ENCODE results near the gene TMUB1.

Gene TMUB1

GRCh38 chr7:151075662-151075971 is 7.7 kb downstream of the TMUB1 start:
- TF ChIP-seq EZH2phosphoT487 (conservative IDR thresholded peaks at IDR 0.05; ENCODE audit: low read length), result no peak
- TF ChIP-seq, protein P1, sequence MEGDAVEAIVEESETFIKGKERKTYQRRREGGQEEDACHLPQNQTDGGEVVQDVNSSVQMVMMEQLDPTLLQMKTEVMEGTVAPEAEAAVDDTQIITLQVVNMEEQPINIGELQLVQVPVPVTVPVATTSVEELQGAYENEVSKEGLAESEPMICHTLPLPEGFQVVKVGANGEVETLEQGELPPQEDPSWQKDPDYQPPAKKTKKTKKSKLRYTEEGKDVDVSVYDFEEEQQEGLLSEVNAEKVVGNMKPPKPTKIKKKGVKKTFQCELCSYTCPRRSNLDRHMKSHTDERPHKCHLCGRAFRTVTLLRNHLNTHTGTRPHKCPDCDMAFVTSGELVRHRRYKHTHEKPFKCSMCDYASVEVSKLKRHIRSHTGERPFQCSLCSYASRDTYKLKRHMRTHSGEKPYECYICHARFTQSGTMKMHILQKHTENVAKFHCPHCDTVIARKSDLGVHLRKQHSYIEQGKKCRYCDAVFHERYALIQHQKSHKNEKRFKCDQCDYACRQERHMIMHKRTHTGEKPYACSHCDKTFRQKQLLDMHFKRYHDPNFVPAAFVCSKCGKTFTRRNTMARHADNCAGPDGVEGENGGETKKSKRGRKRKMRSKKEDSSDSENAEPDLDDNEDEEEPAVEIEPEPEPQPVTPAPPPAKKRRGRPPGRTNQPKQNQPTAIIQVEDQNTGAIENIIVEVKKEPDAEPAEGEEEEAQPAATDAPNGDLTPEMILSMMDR (IDR thresholded peaks at IDR 0.05; ENCODE audit: insufficient read depth, low read length, poor library complexity, severe bottlenecking), result no peak
- no peak overlapping the region for H3K27ac ChIP-seq (ENCODE audit: low read depth, low read length)
- no peaks in the 10 kb centered on the region for H3K9me2 ChIP-seq (replicated peaks; ENCODE audit: insufficient read depth, low read length)
- no peak overlapping the region for H3K4me2 ChIP-seq (ENCODE audit: low read depth, low read length, poor library complexity, severe bottlenecking)
- H3K9ac ChIP-seq (ENCODE audit: low read length), result no peak overlapping the region
- peaks cover 15% of the 10 kb centered on the region; the same call in 1 of the 2 replicates for H3K79me2 ChIP-seq (ENCODE audit: insufficient read depth, low read length)
- no peaks in the 10 kb centered on the region for H3K9me3 ChIP-seq (ENCODE audit: insufficient read depth, low read length)
- H3K4me3 ChIP-seq (ENCODE audit: insufficient read depth, low read length, poor library complexity, severe bottlenecking), result no peak overlapping the region
- H3K27me3 ChIP-seq (ENCODE audit: low read length), result no peaks in the 10 kb centered on the region
- H3K36me3 ChIP-seq (ENCODE audit: low read length), result no peaks in the 10 kb centered on the region
- H3F3A ChIP-seq (ENCODE audit: insufficient read depth), result peaks cover 10% of the 10 kb centered on the region; the same call in 1 of the 2 replicates
- no peaks in the 10 kb centered on the region for H4K20me1 ChIP-seq (ENCODE audit: low read depth, low read length)
- H2AFZ ChIP-seq (ENCODE audit: low read depth, low read length, severe bottlenecking), result no peak overlapping the region

GRCh38 chr7:151074817-151075661 is 8.3 kb downstream of the TMUB1 start:
- Histone ChIP-seq H4K20me1 (ENCODE audit: low read depth, low read length) (no peaks in the 10 kb centered on the region), H2AFZ (ENCODE audit: low read depth, low read length, severe bottlenecking) (no peak overlapping the region), H3K9me3 (ENCODE audit: insufficient read depth, low read length) (no peaks in the 10 kb centered on the region), H3K4me2 (ENCODE audit: low read depth, low read length, poor library complexity, severe bottlenecking) (no peak overlapping the region), H3K27me3 (ENCODE audit: low read length) (no peaks in the 10 kb centered on the region), H3K9me2 (replicated peaks; ENCODE audit: insufficient read depth, low read length) (no peaks in the 10 kb centered on the region), H3K9ac (ENCODE audit: low read length) (no peak overlapping the region), H3F3A (ENCODE audit: insufficient read depth) (peaks cover 10% of the 10 kb centered on the region; the same call in 1 of the 2 replicates), H3K27ac (ENCODE audit: low read depth, low read length) (no peak overlapping the region), H3K4me3 (ENCODE audit: insufficient read depth, low read length, poor library complexity, severe bottlenecking) (no peak overlapping the region), H3K79me2 (ENCODE audit: insufficient read depth, low read length) (peaks cover 11% of the 10 kb centered on the region; the same call in 1 of the 2 replicates), H3K36me3 (ENCODE audit: low read length) (no peaks in the 10 kb centered on the region)
- no peak for TF ChIP-seq EZH2phosphoT487 (conservative IDR thresholded peaks at IDR 0.05; ENCODE audit: low read length)
- TF ChIP-seq, protein P1 (IDR thresholded peaks at IDR 0.05; ENCODE audit: insufficient read depth, low read length, poor library complexity, severe bottlenecking), result no peak

GRCh38 chr7:151073990-151074389 is 9.3 kb downstream of the TMUB1 start:
- Histone ChIP-seq H3K36me3 (ENCODE audit: low read length) (no peaks in the 10 kb centered on the region), H4K20me1 (ENCODE audit: low read depth, low read length) (no peaks in the 10 kb centered on the region), H3K9ac (ENCODE audit: low read length) (no peak overlapping the region), H3K27ac (ENCODE audit: low read depth, low read length) (no peak overlapping the region), H3K4me2 (ENCODE audit: low read depth, low read length, poor library complexity, severe bottlenecking) (no peak overlapping the region), H3K27me3 (ENCODE audit: low read length) (no peaks in the 10 kb centered on the region), H3K9me2 (replicated peaks; ENCODE audit: insufficient read depth, low read length) (no peaks in the 10 kb centered on the region), H3K4me3 (ENCODE audit: insufficient read depth, low read length, poor library complexity, severe bottlenecking) (no peak overlapping the region), H3K79me2 (ENCODE audit: insufficient read depth, low read length) (peaks cover under 1% of the 10 kb centered on the region; the same call in 1 of the 2 replicates), H3K9me3 (ENCODE audit: insufficient read depth, low read length) (no peaks in the 10 kb centered on the region), H3F3A (ENCODE audit: insufficient read depth) (peaks cover 10% of the 10 kb centered on the region; the same call in 1 of the 2 replicates), H2AFZ (ENCODE audit: low read depth, low read length, severe bottlenecking) (no peak overlapping the region)
- no peak for TF ChIP-seq EZH2phosphoT487 (conservative IDR thresholded peaks at IDR 0.05; ENCODE audit: low read length)
- TF ChIP-seq, protein P1 (IDR thresholded peaks at IDR 0.05; ENCODE audit: insufficient read depth, low read length, poor library complexity, severe bottlenecking), result no peak

Data from SU-DHL-6 (cell line).